Activated CD8-positive, alpha-beta memory T cell treated with anti-CD3 and anti-CD28 coated beads, Interleukin-2, amount 50 U/mL, for 48 hours (primary cell): Measurements from ENCODE around the gene PAPSS2.
"Not testable (repeated sequence)": the region's sequence is repeated elsewhere in the genome, so short reads cannot be mapped to it uniquely, and the experiment has no call there.

Experiments used
- DNase-seq: peaks from one replicate; pipeline ENCODE4 v3.0.0-alpha.2; 2020

The PAPSS2 gene

GRCh38 chr10:87712913-87713616, 53.4 kb downstream of the PAPSS2 start:
- no peak for DNase-seq

GRCh38 chr10:87713707-87714106, 54.0 kb downstream of the PAPSS2 start:
- no peak for DNase-seq

- no peak for DNase-seq
Measured at GRCh38 chr10:87715552-87716347, 56.1 kb downstream of the PAPSS2 start.

- DNase-seq = no peak
Measured at GRCh38 chr10:87716348-87716670, 56.6 kb downstream of the PAPSS2 start.

GRCh38 chr10:87720665-87721064, 61.0 kb downstream of the PAPSS2 start:
- no peak for DNase-seq

- DNase-seq = no peak
Measured at GRCh38 chr10:87721781-87722180, 62.1 kb downstream of the PAPSS2 start.

- DNase-seq = no peak
Measured at GRCh38 chr10:87722716-87723115, 63.0 kb downstream of the PAPSS2 start.

- no peak for DNase-seq
Measured at GRCh38 chr10:87723500-87723899, 63.8 kb downstream of the PAPSS2 start.

- DNase-seq = no peak
Measured at GRCh38 chr10:87724789-87725188, 65.1 kb downstream of the PAPSS2 start.

- DNase-seq = no peak
Measured at GRCh38 chr10:87729940-87730339, 70.3 kb downstream of the PAPSS2 start.

GRCh38 chr10:87733081-87733480, 73.4 kb downstream of the PAPSS2 start:
- no peak for DNase-seq

GRCh38 chr10:87734987-87735827, 75.5 kb downstream of the PAPSS2 start:
- DNase-seq = no peak

- DNase-seq = not testable (repeated sequence)
Measured at GRCh38 chr10:87738253-87738652, 78.6 kb downstream of the PAPSS2 start.

- no peak for DNase-seq
Measured at GRCh38 chr10:87739703-87740102, 80.0 kb downstream of the PAPSS2 start.

- no peak for DNase-seq
Measured at GRCh38 chr10:87740254-87740655, 80.6 kb downstream of the PAPSS2 start.

GRCh38 chr10:87742992-87743610, 83.4 kb downstream of the PAPSS2 start:
- DNase-seq = not testable (repeated sequence)

GRCh38 chr10:87744606-87745005, 84.9 kb downstream of the PAPSS2 start:
- DNase-seq = no peak

GRCh38 chr10:87746911-87747310, 87.2 kb downstream of the PAPSS2 start:
- DNase-seq = no peak

- DNase-seq = not testable (repeated sequence)
Measured at GRCh38 chr10:87748244-87748643, 88.6 kb downstream of the PAPSS2 start.

GRCh38 chr10:87750001-87750671, 90.5 kb downstream of the PAPSS2 start:
- DNase-seq = no peak

GRCh38 chr10:87750817-87751216, 91.1 kb downstream of the PAPSS2 start:
- DNase-seq = no peak

- DNase-seq = no peak
Measured at GRCh38 chr10:87751274-87751673, 91.6 kb downstream of the PAPSS2 start.

- no peak for DNase-seq
Measured at GRCh38 chr10:87752566-87752965, 92.9 kb downstream of the PAPSS2 start.
